Tibial nerve (tissue), 4 donors: ENCODE data around the gene IAPP. TPM values are rescaled to one million over a fixed set of nuclear protein-coding genes. Genes with fewer than 3 reads are reported as not detected.
"Not testable (repeated sequence)": the region's sequence is repeated elsewhere in the genome, so short reads cannot be mapped to it uniquely, and the experiment has no call there.

Experiments
- DNase-seq, 2 donors: peaks; one replicate each; pipeline ENCODE4 v3.0.0-alpha.2; 2019; ENCODE audit warnings: low spot score in 2 of 2
- H3K27ac ChIP-seq, 4 donors: fragments of 200-600 bp; sonication (generic) in 3 of 4; one replicate each; pipeline ENCODE4 v1.5.1; 2017 to 2019; ENCODE audit warnings: mild to moderate bottlenecking in 1 of 4
- H3K27me3 ChIP-seq, 2 donors: fragments of 200-600 bp; sonication (generic) in 1 of 2; one replicate each; pipeline versions ENCODE4 v1.5.1 to v1.6.0; 2017 to 2019
- H3K36me3 ChIP-seq, 3 donors: fragments of 200-600 bp; sonication (generic); one replicate each; pipeline ENCODE4 v1.5.1; 2018 to 2019
- H3K4me1 ChIP-seq, 4 donors: fragments of 200-600 bp; sonication (generic) in 3 of 4; one replicate each; pipeline ENCODE4 v1.5.1; 2017 to 2019
- H3K4me3 ChIP-seq, 4 donors: fragments of 200-600 bp; sonication (generic) in 3 of 4; one replicate each; pipeline ENCODE4 v1.5.1; 2017 to 2019; ENCODE audit warnings: mild to moderate bottlenecking in 1 of 4, moderate library complexity in 1 of 4
- H3K9me3 ChIP-seq, 4 donors: fragments of 200-600 bp; sonication (generic) in 3 of 4; one replicate each; pipeline ENCODE4 v1.5.1; 2017 to 2019
- EP300 ChIP-seq, 2 donors: sonication (generic); formaldehyde crosslinking; IDR thresholded peaks; one replicate each; pipeline ENCODE4 v1.6.1; 2017; ENCODE audit warnings: antibody characterized with exemption in 2 of 2, mild to moderate bottlenecking in 1 of 2
- POLR2A ChIP-seq, 2 donors: fragments of 450-650 bp; IDR thresholded peaks; one replicate each; pipeline ENCODE4 v1.6.1; 2017; ENCODE audit warnings: antibody characterized with exemption in 2 of 2, mild to moderate bottlenecking in 2 of 2, moderate library complexity in 2 of 2
- whole genome bisulfite sequencing, 2 donors: methylation state at CpG; one replicate each; pipeline ENCODE4 v1.1.5; 2018; 5-methylcytosine and 5-hydroxymethylcytosine counted together
- total RNA-seq, 4 donors: library from RNA; depleted of rRNA; stranded (reverse); fragments of >200 nt; gene quantifications; one replicate each; pipeline ENCODE4 v1.1.0, GENCODE V29; 2016
- TF ChIP-seq, protein P1 (sequence below), 5 experiments: fragments of 200-600 bp in 3 of 5; fragments of 450-650 bp in 2 of 5; sonication (generic) in 3 of 5; IDR thresholded peaks; one replicate each; pipeline ENCODE4 v1.5.1; 2016 to 2019; ENCODE audit warnings: antibody characterized with exemption in 5 of 5, mild to moderate bottlenecking in 3 of 5, moderate library complexity in 2 of 5

The IAPP gene
- total RNA-seq, 4 donors from 2014 or later, result not detected

DNA sequence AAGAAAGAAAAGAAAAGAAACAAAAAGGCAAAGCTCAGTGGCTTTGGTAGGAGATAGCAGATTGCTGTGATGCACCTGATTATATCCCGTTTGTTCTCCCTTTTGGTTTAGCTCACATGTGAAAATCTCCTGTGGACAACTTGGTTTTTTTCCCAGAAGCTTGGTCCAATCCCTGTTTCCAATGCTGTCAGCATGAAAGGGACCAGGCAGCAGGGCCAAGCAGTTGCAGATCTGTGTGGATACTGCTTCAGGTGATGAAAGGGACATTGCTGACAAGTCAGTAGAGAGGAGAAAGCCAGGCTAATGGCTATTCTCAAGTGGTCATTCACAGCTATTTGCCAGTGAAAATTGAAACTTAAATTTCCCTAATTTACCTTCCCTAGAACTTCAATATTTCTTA is 19.2 kb upstream of the IAPP start:
- H3K27ac ChIP-seq, result no peak overlapping the region
- H3K36me3 ChIP-seq, result no peaks in the 10 kb centered on the region
- H3K9me3 ChIP-seq, result no peaks in the 10 kb centered on the region
- no peaks in the 10 kb centered on the region for H3K4me1 ChIP-seq
- no peak for DNase-seq
- no peaks in the 10 kb centered on the region for H3K27me3 ChIP-seq
- no peak overlapping the region for H3K4me3 ChIP-seq
- 46 to 54% methylated on average over 1 of the region's 1 CpG for WGBS, 2 donors
- TF ChIP-seq, protein P1, sequence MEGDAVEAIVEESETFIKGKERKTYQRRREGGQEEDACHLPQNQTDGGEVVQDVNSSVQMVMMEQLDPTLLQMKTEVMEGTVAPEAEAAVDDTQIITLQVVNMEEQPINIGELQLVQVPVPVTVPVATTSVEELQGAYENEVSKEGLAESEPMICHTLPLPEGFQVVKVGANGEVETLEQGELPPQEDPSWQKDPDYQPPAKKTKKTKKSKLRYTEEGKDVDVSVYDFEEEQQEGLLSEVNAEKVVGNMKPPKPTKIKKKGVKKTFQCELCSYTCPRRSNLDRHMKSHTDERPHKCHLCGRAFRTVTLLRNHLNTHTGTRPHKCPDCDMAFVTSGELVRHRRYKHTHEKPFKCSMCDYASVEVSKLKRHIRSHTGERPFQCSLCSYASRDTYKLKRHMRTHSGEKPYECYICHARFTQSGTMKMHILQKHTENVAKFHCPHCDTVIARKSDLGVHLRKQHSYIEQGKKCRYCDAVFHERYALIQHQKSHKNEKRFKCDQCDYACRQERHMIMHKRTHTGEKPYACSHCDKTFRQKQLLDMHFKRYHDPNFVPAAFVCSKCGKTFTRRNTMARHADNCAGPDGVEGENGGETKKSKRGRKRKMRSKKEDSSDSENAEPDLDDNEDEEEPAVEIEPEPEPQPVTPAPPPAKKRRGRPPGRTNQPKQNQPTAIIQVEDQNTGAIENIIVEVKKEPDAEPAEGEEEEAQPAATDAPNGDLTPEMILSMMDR (IDR thresholded peaks at IDR 0.05), result no peak
- TF ChIP-seq POLR2A (IDR thresholded peaks at IDR 0.05), result no peak
- TF ChIP-seq EP300 (IDR thresholded peaks at IDR 0.05), result no peak

DNA sequence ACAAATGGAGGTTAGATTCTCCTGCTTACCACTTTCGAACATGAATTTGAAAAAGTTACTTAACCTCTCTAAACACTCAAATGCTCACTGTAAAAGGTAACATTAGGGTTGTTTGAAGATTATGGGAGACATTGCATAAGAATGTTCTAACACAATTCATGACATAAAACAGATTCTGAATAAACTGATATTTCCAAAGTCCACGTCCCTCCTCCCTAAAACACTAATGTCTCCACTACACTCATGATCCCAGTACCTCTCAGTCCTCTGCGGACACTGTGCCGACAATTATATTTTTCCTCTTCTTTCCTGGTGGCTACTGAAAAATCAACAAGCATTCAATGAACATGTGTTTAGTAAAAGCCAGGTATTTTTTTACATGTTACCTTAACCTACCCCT is 18.8 kb upstream of the IAPP start:
- no peaks in the 10 kb centered on the region for H3K4me1 ChIP-seq
- H3K27ac ChIP-seq, result no peak overlapping the region
- no peaks in the 10 kb centered on the region for H3K36me3 ChIP-seq
- no peaks in the 10 kb centered on the region for H3K27me3 ChIP-seq
- no peak for DNase-seq
- TF ChIP-seq, protein P1 (IDR thresholded peaks at IDR 0.05), result no peak
- TF ChIP-seq POLR2A (IDR thresholded peaks at IDR 0.05) (no peak), EP300 (IDR thresholded peaks at IDR 0.05) (no peak)
- WGBS, 2 donors, result 89 to 90% methylated on average over 4 of the region's 4 CpGs
- H3K9me3 ChIP-seq, result no peaks in the 10 kb centered on the region
- no peak overlapping the region for H3K4me3 ChIP-seq

DNA sequence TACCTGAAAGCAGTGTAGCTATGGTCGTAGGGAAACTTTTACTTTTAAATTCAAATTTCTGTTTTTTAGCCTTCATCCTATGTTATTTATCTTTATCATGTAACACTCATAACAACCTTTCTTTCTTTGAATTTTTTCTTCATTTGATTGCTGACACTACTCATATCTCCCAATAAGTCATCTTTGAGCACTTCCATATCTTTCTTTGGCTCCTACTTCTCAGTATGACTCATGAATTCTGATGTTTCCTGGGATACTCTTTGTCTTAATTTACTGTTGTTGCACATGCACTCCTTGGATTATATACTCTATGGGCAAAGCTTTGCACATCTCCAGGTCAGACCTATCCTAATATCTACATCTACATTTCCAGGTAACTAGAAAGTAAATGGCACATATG is 18.1 kb upstream of the IAPP start:
- TF ChIP-seq POLR2A (IDR thresholded peaks at IDR 0.05) (no peak), EP300 (IDR thresholded peaks at IDR 0.05) (no peak)
- TF ChIP-seq, protein P1 (IDR thresholded peaks at IDR 0.05), result no peak
- no peak for DNase-seq
- Histone ChIP-seq H3K36me3 (no peaks in the 10 kb centered on the region), H3K4me1 (no peaks in the 10 kb centered on the region), H3K4me3 (no peak overlapping the region), H3K9me3 (no peaks in the 10 kb centered on the region), H3K27ac (no peak overlapping the region), H3K27me3 (no peaks in the 10 kb centered on the region)
- 88 to 90% methylated on average over 1 of the region's 1 CpG for WGBS, 2 donors

DNA sequence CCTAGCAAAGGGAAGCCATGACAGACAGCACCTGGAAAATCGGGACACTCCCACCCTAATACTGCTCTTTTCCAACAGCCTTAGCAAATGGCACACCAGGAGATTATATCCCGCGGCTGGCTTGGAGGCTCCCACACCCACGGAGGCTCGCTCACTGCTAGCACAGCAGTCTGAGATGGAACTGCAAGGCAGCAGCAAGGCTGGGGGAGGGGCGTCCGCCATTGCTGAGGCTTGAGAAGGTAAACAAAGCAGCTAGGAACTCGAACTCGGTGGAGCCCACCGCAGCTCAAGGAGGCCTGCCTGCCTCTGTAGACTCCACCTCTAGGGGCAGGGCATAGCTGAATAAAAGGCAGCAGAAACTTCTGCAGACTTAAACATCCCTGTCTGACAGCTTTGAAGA is 12.1 kb upstream of the IAPP start:
- not testable (repeated sequence) for H3K4me3 ChIP-seq, H3K9me3 ChIP-seq, H3K4me1 ChIP-seq, H3K27ac ChIP-seq, H3K27me3 ChIP-seq, DNase-seq, H3K36me3 ChIP-seq
- WGBS, 2 donors, result 82 to 84% methylated on average over 10 of the region's 10 CpGs

DNA sequence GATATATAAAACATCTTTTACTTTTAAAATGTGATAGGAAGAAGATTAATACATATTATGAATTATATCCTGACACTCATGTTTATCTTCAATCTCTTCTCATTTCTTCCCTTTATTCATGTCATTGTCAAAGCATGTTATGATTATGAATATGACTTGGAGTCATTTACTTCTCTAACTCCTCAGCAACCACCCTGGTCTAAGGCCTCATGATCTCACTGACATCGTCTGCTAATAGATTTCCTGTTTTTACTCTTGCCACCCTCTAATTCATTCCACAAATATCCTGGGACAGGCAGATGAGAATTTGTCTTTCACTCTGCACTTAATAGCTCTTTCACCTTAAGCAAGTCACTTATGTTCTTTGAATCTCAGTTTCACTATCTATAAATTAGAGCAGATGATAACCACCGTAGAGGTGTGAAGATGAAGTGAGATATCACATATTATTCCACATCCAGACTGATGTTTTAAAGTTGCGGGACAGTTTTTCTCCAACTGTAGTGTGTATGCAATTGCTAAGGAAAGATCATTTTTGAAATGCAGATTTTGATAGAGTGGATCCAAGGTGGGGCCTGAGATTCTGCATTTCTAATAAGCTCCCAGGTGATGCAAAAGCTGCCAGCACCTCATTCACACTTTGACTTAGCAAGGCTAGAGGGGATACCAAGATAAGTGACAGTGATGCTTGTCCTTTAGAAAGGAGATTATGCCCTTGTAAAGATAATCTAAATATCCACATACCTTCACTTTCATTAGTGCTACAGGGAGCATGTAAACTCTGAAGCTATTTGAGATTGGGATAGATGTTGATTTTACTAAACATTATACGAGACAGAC is 3.3 kb upstream of the IAPP start:
- no peak overlapping the region for H3K4me3 ChIP-seq
- WGBS, 2 donors, result 59 to 62% methylated on average over 4 of the region's 4 CpGs

More for the DNA sequence above, 3.3 kb upstream of the IAPP start:
- H3K27ac ChIP-seq, result no peak overlapping the region
- H3K9me3 ChIP-seq, result no peaks in the 10 kb centered on the region
- TF ChIP-seq EP300 (IDR thresholded peaks at IDR 0.05) (no peak), POLR2A (IDR thresholded peaks at IDR 0.05) (no peak)
- TF ChIP-seq, protein P1 (IDR thresholded peaks at IDR 0.05), result no peak
- no peak for DNase-seq
- H3K36me3 ChIP-seq, result no peaks in the 10 kb centered on the region
- H3K27me3 ChIP-seq, result no peaks in the 10 kb centered on the region
- H3K4me1 ChIP-seq, result no peaks in the 10 kb centered on the region
